Uterus (tissue), 2 donors: ENCODE data around the gene STX12.
"Not testable (repeated sequence)": the region's sequence is repeated elsewhere in the genome, so short reads cannot be mapped to it uniquely, and the experiment has no call there.

Source experiments
- POLR2A ChIP-seq, 2 donors: fragments of 450-650 bp; IDR thresholded peaks; one replicate each; pipeline ENCODE4 v1.6.1; 2016; ENCODE audit warnings: antibody characterized with exemption in 2 of 2, mild to moderate bottlenecking in 1 of 2, moderate library complexity in 1 of 2
- TF ChIP-seq, protein P1 (sequence below), 4 experiments: fragments of 200-600 bp in 2 of 4; fragments of 450-650 bp in 2 of 4; sonication (generic) in 2 of 4; IDR thresholded peaks; one replicate each; pipeline ENCODE4 v1.5.1; 2016 to 2019; ENCODE audit warnings: antibody characterized with exemption in 4 of 4, mild to moderate bottlenecking in 2 of 4, moderate library complexity in 1 of 4

DNA sequence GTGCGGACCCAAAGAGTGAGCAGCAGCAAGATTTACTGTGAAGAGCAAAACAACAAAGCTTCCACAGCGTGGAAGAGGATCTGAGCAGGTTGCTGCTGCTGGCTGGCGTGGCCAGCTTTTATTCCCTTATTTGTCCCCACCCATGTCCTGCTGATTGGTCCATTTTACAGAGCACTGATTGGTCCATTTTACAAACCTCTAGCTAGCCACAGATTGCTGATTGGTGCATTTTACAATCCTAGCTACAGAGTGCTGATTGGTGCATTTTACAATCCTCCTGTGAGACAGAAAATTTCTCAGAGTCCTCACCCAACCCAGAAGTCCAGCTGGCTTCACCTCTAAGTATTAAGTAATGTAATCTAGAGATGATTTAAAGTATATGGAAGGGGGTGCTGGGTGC lies 17.3 kb downstream of the STX12 start:
- TF ChIP-seq, protein P1, sequence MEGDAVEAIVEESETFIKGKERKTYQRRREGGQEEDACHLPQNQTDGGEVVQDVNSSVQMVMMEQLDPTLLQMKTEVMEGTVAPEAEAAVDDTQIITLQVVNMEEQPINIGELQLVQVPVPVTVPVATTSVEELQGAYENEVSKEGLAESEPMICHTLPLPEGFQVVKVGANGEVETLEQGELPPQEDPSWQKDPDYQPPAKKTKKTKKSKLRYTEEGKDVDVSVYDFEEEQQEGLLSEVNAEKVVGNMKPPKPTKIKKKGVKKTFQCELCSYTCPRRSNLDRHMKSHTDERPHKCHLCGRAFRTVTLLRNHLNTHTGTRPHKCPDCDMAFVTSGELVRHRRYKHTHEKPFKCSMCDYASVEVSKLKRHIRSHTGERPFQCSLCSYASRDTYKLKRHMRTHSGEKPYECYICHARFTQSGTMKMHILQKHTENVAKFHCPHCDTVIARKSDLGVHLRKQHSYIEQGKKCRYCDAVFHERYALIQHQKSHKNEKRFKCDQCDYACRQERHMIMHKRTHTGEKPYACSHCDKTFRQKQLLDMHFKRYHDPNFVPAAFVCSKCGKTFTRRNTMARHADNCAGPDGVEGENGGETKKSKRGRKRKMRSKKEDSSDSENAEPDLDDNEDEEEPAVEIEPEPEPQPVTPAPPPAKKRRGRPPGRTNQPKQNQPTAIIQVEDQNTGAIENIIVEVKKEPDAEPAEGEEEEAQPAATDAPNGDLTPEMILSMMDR (IDR thresholded peaks at IDR 0.05) = not testable (repeated sequence)
- TF ChIP-seq POLR2A (IDR thresholded peaks at IDR 0.05) = not testable (repeated sequence)
